Fibroblast of mammary gland (primary cell): ENCODE results near the gene P2RX5.

ENCODE experiments used
- DNase-seq: peaks from one replicate; pipeline ENCODE4 v3.0.0-alpha.2; 2010; ENCODE audit warnings: low read depth
- H3K4me3 ChIP-seq: 2 replicates; pipeline ENCODE4 v1.5.1; 2011; ENCODE audit warnings: low read depth, mild to moderate bottlenecking, low read length, moderate library complexity; ENCODE audit not compliant: control insufficient read depth
- CTCF ChIP-seq: conservative IDR thresholded peaks from 2 replicates; pipeline ENCODE4 v1.5.1; 2011; ENCODE audit warnings: low read depth, low read length, inconsistent platforms; ENCODE audit not compliant: control insufficient read depth, insufficient read depth

P2RX5 gene

GRCh38 chr17:3647251-3647650 lies 48.7 kb downstream of the P2RX5 start:
- no peak for DNase-seq
- no peak overlapping the region for H3K4me3 ChIP-seq
- no peak for TF ChIP-seq CTCF

- H3K4me3 ChIP-seq: no peak overlapping the region
- TF ChIP-seq CTCF: no peak
- no peak for DNase-seq
Measured at GRCh38 chr17:3645310-3645709, 50.6 kb downstream of the P2RX5 start.

DNA sequence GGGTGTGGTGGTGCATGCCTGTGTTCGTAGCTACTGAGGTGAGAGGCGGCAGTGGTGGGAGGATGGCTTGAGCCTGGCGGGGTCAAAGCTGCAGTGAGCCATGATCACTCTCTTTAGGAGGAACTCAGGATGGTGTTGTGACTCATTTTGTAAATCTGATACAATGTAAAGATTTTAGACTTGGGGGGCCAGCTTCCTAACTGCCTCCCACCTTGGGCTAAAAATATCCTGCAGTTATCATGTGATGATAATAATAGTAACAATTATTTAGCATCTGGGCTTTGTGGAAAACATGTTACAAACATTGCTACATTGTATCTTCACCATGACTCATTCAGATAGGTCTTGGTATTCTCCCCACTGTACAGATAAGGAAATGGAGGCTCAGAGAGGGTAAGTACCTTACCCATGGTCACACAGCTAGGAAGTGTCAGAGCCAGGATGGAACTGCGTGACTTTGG lies 52.0 kb downstream of the P2RX5 start:
- TF ChIP-seq CTCF: no peak
- H3K4me3 ChIP-seq: no peak overlapping the region
- DNase-seq: no peak

- H3K4me3 ChIP-seq: no peak overlapping the region
- no peak for DNase-seq
- TF ChIP-seq CTCF: no peak
Measured at GRCh38 chr17:3641717-3642486, 54.1 kb downstream of the P2RX5 start.

DNA sequence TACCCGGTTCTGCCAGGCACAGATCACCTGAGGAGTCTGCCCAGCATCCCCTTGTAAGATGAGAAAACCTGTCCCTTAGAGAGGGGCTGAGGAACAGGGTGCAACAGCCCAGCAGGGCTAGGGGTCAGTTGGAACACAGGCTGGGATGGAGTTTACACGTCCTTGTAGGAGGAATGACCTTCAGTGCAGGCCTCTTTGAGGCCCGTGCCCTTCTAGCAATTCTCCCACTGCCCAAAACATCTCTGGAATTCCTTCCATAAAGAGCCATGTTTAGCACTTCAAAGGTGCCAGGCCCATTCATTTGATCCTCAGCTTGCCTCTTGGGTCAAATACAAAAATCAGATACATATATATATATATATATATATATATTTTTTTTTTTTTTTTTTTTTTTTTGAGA lies 54.9 kb downstream of the P2RX5 start:
- no peak overlapping the region for H3K4me3 ChIP-seq
- no peak for TF ChIP-seq CTCF
- DNase-seq: no peak

DNA sequence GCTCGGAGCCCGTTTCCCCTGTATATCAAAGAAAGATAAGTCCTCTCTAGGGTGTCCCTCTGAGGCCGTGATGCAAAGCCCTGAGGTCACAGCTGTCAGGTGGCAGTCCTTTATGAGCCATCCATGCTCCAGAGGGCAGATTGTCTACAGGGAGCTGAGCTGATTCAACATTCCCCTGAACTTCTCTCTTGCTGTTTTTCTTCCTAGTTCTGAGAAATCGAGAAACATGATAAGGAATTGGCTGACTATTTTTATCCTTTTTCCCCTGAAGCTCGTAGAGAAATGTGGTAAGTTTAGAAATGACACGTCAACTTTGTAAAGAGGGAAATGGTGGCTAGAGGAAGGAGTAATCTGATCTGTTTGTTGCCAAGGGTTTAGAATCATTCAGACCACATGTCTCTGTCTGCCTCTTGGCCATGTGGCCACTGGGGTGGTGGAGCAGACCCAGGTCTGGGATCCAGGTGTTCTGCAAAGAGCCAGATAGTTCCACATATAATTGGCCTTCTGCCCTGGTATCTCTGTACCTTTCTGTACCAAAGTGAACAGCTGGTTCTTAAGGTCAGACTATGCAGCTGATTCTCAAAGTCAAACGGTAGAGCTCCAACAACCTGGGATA lies 55.9 kb downstream of the P2RX5 start:
- TF ChIP-seq CTCF: no peak
- DNase-seq: peak; percentile 42
- no peak overlapping the region for H3K4me3 ChIP-seq
